ENCODE measurements around the gene NUMBL.

The NUMBL gene

DNA sequence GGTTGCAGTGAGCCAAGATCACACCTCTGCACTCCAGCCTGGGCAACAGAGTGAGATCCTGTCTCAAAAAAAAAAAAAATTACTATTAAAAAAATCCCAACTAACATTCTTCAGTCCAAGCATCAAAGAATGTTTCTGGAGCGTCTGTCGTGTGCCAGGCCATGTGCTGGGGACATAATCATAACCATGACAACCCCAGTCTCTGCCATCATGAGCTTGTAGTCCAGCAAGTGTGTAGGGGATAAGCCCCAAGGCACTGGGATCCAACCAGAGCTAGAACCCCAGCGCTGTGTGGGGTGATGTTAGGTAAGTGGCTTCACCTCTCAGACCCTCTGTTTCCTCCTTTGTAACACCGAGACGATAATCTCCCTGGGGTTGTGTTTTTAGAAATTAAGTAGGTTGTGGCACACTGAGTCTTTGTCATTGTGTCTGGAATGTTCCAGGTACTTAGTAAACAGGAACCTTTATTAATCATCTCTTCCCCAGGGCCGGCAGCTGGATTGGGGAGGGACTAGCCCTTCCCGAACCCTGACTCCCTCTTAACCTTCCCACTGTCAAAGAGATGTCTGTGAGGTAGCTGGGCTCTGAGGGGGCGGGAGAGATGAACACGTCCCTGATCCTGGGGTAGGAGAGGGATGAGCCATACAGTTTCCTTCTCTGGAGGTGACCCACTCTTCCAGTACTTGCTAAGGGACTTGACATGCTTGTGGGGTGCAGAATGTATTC, 31.6 kb upstream of the NUMBL start:
- Mint-ChIP-seq H3K4me3 (peak overlapping the region; percentile 32 to 60 (median 53)), H3K9me3 (no peaks in the 10 kb centered on the region), H3K27me3 (ENCODE audit: low read depth) (no peaks in the 10 kb centered on the region), H3K27ac (peak overlapping the region; percentile 13 to 25 (median 18)), H3K36me3 (ENCODE audit: low read depth) (peaks cover 53% of the 10 kb centered on the region), H3K4me1 (peaks cover 23% of the 10 kb centered on the region)
- TF ChIP-seq, protein P1, sequence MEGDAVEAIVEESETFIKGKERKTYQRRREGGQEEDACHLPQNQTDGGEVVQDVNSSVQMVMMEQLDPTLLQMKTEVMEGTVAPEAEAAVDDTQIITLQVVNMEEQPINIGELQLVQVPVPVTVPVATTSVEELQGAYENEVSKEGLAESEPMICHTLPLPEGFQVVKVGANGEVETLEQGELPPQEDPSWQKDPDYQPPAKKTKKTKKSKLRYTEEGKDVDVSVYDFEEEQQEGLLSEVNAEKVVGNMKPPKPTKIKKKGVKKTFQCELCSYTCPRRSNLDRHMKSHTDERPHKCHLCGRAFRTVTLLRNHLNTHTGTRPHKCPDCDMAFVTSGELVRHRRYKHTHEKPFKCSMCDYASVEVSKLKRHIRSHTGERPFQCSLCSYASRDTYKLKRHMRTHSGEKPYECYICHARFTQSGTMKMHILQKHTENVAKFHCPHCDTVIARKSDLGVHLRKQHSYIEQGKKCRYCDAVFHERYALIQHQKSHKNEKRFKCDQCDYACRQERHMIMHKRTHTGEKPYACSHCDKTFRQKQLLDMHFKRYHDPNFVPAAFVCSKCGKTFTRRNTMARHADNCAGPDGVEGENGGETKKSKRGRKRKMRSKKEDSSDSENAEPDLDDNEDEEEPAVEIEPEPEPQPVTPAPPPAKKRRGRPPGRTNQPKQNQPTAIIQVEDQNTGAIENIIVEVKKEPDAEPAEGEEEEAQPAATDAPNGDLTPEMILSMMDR (IDR thresholded peaks at IDR 0.05; ENCODE audit: unreplicated experiment in 3 of 3), result no peak

DNA sequence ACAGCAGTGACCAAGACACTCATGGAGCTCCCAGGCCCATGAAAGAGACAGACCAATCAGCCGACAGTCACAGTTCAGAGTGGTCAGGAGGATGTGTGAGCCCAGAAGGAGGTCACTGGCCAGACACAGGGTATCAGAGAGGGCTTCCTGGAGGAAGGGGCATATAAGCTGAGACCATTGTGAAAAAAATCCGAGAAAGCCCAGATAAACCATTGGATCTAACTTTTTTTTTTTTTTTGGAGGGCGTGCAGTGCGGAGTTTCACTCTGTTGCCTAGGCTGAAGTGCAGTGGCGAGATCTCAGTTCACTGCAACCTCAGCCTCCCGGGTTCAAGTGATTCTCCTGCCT, 30.7 kb upstream of the NUMBL start:
- Mint-ChIP-seq H3K4me3 (peak overlapping the region; percentile 81 to 84 (median 83)), H3K36me3 (ENCODE audit: low read depth) (peaks cover 45% of the 10 kb centered on the region), H3K27ac (peak overlapping the region; percentile 65 to 88 (median 74)), H3K4me1 (peaks cover 23% of the 10 kb centered on the region), H3K9me3 (no peaks in the 10 kb centered on the region), H3K27me3 (ENCODE audit: low read depth) (no peaks in the 10 kb centered on the region)
- TF ChIP-seq, protein P1 (IDR thresholded peaks at IDR 0.05; ENCODE audit: unreplicated experiment in 3 of 3), result no peak

DNA sequence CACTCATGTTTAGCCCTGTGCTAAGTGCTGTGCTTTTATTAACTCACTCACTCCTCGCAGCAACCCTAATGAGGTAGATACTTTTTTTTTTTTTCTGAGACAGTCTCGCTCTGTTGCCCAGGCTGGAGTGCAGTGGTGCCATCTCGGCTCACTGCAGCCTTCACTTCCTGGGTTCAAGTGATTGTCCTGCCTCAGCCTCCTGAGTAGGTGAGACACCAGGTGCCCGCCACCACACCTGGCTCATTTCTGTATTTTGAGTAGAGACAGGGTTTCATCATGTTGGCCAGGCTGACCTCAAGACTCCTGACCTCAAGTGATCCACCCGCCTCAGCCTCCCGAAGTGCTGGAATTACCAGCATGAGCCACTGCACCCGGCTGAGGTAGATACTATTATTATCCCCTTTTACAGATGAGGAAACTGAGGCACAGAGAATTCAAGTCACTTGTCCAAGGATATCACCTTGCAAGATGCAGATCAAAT, 29.0 kb upstream of the NUMBL start:
- Mint-ChIP-seq H3K4me1 (peaks cover 27% of the 10 kb centered on the region), H3K27me3 (ENCODE audit: low read depth) (no peaks in the 10 kb centered on the region)

DNA sequence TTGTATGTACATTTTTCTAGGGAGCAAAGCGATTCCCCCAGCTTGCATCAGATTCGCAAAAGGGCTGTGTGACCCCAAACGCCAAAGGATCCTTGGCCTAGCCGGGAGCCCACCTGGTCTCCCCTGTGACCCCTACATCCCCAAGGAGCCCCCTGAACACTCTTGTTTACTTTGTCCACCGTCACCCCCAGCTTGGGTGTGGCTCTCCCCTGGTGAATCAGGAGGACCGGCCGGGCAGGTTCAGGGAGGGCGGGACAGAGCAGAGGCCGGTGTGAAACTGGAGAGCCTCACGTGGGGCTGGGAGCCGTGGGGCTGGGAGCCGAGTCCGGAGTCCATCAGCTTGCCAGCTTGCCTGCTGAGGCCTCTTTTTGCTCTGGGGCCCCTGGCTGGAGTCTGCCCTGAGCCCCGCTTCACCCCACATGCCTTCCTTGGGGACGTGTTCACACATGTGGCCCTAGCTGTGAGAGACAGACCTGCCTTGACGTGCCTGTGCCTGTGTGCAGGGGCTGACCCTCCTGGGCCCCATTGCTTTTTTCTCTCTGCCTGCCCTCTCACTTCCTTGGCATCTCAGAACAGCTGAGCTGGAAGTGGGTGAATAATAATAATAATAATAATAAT, 28.4 kb upstream of the NUMBL start:
- peaks cover 31% of the 10 kb centered on the region for H3K4me1 Mint-ChIP-seq
- no peaks in the 10 kb centered on the region for H3K27me3 Mint-ChIP-seq (ENCODE audit: low read depth)
- TF ChIP-seq, protein P1 (IDR thresholded peaks at IDR 0.05; ENCODE audit: unreplicated experiment in 3 of 3), result no peak
- H3K36me3 Mint-ChIP-seq (ENCODE audit: low read depth), result peaks cover 25% of the 10 kb centered on the region
- H3K4me3 Mint-ChIP-seq, result peak overlapping the region; percentile 96 to 99 (median 96)
- H3K9me3 Mint-ChIP-seq, result no peaks in the 10 kb centered on the region
- peak overlapping the region; percentile 90 to 99 (median 96) for H3K27ac Mint-ChIP-seq

More for the DNA sequence above, 29.0 kb upstream of the NUMBL start:
- H3K27ac Mint-ChIP-seq, result peak overlapping the region; percentile 90 to 99 (median 96)
- H3K4me3 Mint-ChIP-seq, result peak overlapping the region; percentile 96 to 99 (median 96)
- H3K9me3 Mint-ChIP-seq, result no peaks in the 10 kb centered on the region
- H3K36me3 Mint-ChIP-seq (ENCODE audit: low read depth), result peaks cover 30% of the 10 kb centered on the region
- TF ChIP-seq, protein P1 (IDR thresholded peaks at IDR 0.05; ENCODE audit: unreplicated experiment in 3 of 3), result no peak

DNA sequence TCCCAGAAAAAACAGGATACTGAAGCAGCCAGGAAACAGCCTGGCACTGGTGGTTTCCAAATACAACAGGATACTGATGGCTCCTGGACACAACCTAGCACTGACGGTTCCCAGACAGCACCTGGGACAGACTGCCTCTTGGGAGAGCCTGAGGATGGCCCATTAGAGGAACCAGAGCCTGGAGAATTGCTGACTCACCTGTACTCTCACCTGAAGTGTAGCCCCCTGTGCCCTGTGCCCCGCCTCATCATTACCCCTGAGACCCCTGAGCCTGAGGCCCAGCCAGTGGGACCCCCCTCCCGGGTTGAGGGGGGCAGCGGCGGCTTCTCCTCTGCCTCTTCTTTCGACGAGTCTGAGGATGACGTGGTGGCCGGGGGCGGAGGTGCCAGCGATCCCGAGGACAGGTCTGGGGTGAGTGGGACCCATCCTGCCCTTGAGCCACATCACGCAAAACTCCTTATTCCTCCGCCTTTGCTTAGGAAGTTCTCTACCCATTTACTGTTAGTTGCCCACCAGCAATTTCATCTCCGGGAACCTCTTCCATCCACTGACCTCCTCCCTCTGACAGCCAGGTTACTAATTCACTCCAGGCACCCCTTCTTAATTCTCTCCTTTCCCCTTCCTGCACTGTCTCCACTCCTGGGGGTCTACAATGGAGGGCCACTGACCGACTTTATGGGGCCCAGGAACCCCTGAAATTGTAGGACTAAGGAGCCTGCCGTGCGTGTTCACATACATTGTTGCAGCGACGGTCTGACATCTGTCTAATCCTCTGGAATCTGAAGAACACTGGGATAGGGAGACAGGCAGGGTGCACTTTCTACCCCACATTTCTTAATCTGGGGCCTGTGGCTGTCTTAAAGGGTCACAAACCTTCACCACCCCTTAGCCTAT, 27.7 kb upstream of the NUMBL start:
- Mint-ChIP-seq H3K27me3 (ENCODE audit: low read depth) (no peaks in the 10 kb centered on the region), H3K36me3 (ENCODE audit: low read depth) (peaks cover 20% of the 10 kb centered on the region), H3K9me3 (no peaks in the 10 kb centered on the region), H3K4me3 (peak overlapping the region; percentile 96 to 99 (median 96)), H3K27ac (peak overlapping the region; percentile 96 to 99 (median 97)), H3K4me1 (peaks cover 34% of the 10 kb centered on the region)
- TF ChIP-seq, protein P1 (IDR thresholded peaks at IDR 0.05; ENCODE audit: unreplicated experiment in 3 of 3), result no peak

Data from nephron (organoid).